ENCODE results near the gene JAKMIP2.
"Not testable (repeated sequence)": the region's sequence is repeated elsewhere in the genome, so short reads cannot be mapped to it uniquely, and the experiment has no call there.

Gene JAKMIP2

DNA sequence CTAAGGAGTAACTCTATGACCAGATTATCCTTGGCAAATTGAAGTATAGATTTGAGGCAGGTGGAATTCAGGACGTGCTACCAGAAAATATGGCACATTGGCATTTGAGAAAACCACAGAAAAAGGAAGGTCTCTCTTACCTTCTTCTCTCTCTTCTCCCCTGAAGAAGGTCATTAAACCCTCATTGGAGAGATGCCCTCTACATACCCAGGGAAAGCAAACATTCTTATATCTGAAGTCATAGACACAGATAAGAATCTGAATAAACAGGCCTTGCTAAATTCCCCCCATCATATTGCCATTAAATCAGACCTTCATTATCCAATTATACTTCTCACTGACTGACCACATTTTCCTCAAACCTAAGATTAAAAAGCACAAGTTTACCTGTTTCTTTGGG, 31.2 kb upstream of the JAKMIP2 start:
- no peak overlapping the region for H3K27ac ChIP-seq (ENCODE audit: low read depth in 2 of 2, low read length in 2 of 2)
- no peaks in the 10 kb centered on the region for H3K36me3 ChIP-seq (ENCODE audit: control insufficient read depth in 2 of 2, insufficient read depth in 2 of 2, low read length in 2 of 2)
- no peaks in the 10 kb centered on the region for H3K4me1 ChIP-seq (ENCODE audit: control insufficient read depth in 2 of 2, insufficient read depth in 2 of 2, low read length in 2 of 2)
- no peak overlapping the region for H3K9ac ChIP-seq (ENCODE audit: low read depth in 1 of 2, low read length in 2 of 2)
- H3K4me3 ChIP-seq (ENCODE audit: low read length in 2 of 2) = no peak overlapping the region
- no peaks in the 10 kb centered on the region for H3K27me3 ChIP-seq (ENCODE audit: control insufficient read depth in 2 of 2, insufficient read depth in 2 of 2, low read length in 2 of 2)
- H3K9me3 ChIP-seq (ENCODE audit: control insufficient read depth in 2 of 2, low read length in 2 of 2) = no peaks in the 10 kb centered on the region

- Histone ChIP-seq H3K36me3 (ENCODE audit: control insufficient read depth in 2 of 2, insufficient read depth in 2 of 2, low read length in 2 of 2) (no peaks in the 10 kb centered on the region), H3K27ac (ENCODE audit: low read depth in 2 of 2, low read length in 2 of 2) (no peak overlapping the region), H3K9ac (ENCODE audit: low read depth in 1 of 2, low read length in 2 of 2) (no peak overlapping the region), H3K4me1 (ENCODE audit: control insufficient read depth in 2 of 2, insufficient read depth in 2 of 2, low read length in 2 of 2) (no peaks in the 10 kb centered on the region), H3K9me3 (ENCODE audit: control insufficient read depth in 2 of 2, low read length in 2 of 2) (no peaks in the 10 kb centered on the region), H3K27me3 (ENCODE audit: control insufficient read depth in 2 of 2, insufficient read depth in 2 of 2, low read length in 2 of 2) (no peaks in the 10 kb centered on the region), H3K4me3 (ENCODE audit: low read length in 2 of 2) (no peak overlapping the region)
These were observed 27.5 kb upstream of the JAKMIP2 start for GRCh38 chr5:147809830-147810666.

- Histone ChIP-seq H3K9me3 (ENCODE audit: control insufficient read depth in 2 of 2, low read length in 2 of 2) (no peaks in the 10 kb centered on the region), H3K27me3 (ENCODE audit: control insufficient read depth in 2 of 2, insufficient read depth in 2 of 2, low read length in 2 of 2) (no peaks in the 10 kb centered on the region), H3K27ac (ENCODE audit: low read depth in 2 of 2, low read length in 2 of 2) (no peak overlapping the region), H3K4me1 (ENCODE audit: control insufficient read depth in 2 of 2, insufficient read depth in 2 of 2, low read length in 2 of 2) (peaks cover 0 to 3% of the 10 kb centered on the region in 2 donors), H3K36me3 (ENCODE audit: control insufficient read depth in 2 of 2, insufficient read depth in 2 of 2, low read length in 2 of 2) (no peaks in the 10 kb centered on the region), H3K4me3 (ENCODE audit: low read length in 2 of 2) (no peak overlapping the region), H3K9ac (ENCODE audit: low read depth in 1 of 2, low read length in 2 of 2) (no peak overlapping the region)
These were observed 22.5 kb upstream of the JAKMIP2 start for GRCh38 chr5:147805030-147805454.

DNA sequence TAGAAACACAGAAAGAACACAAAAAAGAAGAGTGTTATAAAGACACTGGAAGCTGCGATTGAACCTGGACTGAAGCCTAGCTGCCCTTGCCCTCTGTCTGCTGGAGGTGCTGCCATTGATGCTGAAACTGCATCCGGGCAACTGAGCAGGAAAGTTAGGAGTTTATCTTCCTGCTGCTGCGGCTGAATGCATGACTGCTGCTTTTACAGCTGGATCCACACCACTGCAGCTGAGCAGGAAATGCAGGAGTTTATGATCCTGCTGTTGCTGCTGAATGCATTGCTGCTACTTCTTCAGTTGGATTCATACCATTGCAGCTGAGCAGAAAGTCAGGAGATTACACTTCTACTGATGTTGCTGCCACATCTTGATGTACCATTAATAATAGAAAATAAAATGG, 21.8 kb upstream of the JAKMIP2 start:
- no peaks in the 10 kb centered on the region for H3K27me3 ChIP-seq (ENCODE audit: control insufficient read depth in 2 of 2, insufficient read depth in 2 of 2, low read length in 2 of 2)
- H3K4me1 ChIP-seq (ENCODE audit: control insufficient read depth in 2 of 2, insufficient read depth in 2 of 2, low read length in 2 of 2) = peaks cover 0 to 3% of the 10 kb centered on the region in 2 donors
- no peak overlapping the region for H3K27ac ChIP-seq (ENCODE audit: low read depth in 2 of 2, low read length in 2 of 2)
- no peak overlapping the region for H3K9ac ChIP-seq (ENCODE audit: low read depth in 1 of 2, low read length in 2 of 2)
- no peaks in the 10 kb centered on the region for H3K36me3 ChIP-seq (ENCODE audit: control insufficient read depth in 2 of 2, insufficient read depth in 2 of 2, low read length in 2 of 2)
- H3K9me3 ChIP-seq (ENCODE audit: control insufficient read depth in 2 of 2, low read length in 2 of 2) = no peaks in the 10 kb centered on the region
- no peak overlapping the region for H3K4me3 ChIP-seq (ENCODE audit: low read length in 2 of 2)

GRCh38 chr5:147803926-147804325, 21.4 kb upstream of the JAKMIP2 start:
- no peaks in the 10 kb centered on the region for H3K9me3 ChIP-seq (ENCODE audit: control insufficient read depth in 2 of 2, low read length in 2 of 2)
- H3K4me1 ChIP-seq (ENCODE audit: control insufficient read depth in 2 of 2, insufficient read depth in 2 of 2, low read length in 2 of 2) = peaks cover 0 to 3% of the 10 kb centered on the region in 2 donors
- no peak overlapping the region for H3K27ac ChIP-seq (ENCODE audit: low read depth in 2 of 2, low read length in 2 of 2)
- no peak overlapping the region for H3K4me3 ChIP-seq (ENCODE audit: low read length in 2 of 2)
- H3K27me3 ChIP-seq (ENCODE audit: control insufficient read depth in 2 of 2, insufficient read depth in 2 of 2, low read length in 2 of 2) = no peaks in the 10 kb centered on the region
- no peak overlapping the region for H3K9ac ChIP-seq (ENCODE audit: low read depth in 1 of 2, low read length in 2 of 2)
- H3K36me3 ChIP-seq (ENCODE audit: control insufficient read depth in 2 of 2, insufficient read depth in 2 of 2, low read length in 2 of 2) = no peaks in the 10 kb centered on the region

- H3K27me3 ChIP-seq (ENCODE audit: control insufficient read depth in 2 of 2, insufficient read depth in 2 of 2, low read length in 2 of 2); H3K4me1 ChIP-seq (ENCODE audit: control insufficient read depth in 2 of 2, insufficient read depth in 2 of 2, low read length in 2 of 2); H3K9ac ChIP-seq (ENCODE audit: low read depth in 1 of 2, low read length in 2 of 2); H3K36me3 ChIP-seq (ENCODE audit: control insufficient read depth in 2 of 2, insufficient read depth in 2 of 2, low read length in 2 of 2); H3K9me3 ChIP-seq (ENCODE audit: control insufficient read depth in 2 of 2, low read length in 2 of 2); H3K4me3 ChIP-seq (ENCODE audit: low read length in 2 of 2); H3K27ac ChIP-seq (ENCODE audit: low read depth in 2 of 2, low read length in 2 of 2): not testable (repeated sequence)
These were observed 20.6 kb upstream of the JAKMIP2 start for GRCh38 chr5:147803161-147803560.

DNA sequence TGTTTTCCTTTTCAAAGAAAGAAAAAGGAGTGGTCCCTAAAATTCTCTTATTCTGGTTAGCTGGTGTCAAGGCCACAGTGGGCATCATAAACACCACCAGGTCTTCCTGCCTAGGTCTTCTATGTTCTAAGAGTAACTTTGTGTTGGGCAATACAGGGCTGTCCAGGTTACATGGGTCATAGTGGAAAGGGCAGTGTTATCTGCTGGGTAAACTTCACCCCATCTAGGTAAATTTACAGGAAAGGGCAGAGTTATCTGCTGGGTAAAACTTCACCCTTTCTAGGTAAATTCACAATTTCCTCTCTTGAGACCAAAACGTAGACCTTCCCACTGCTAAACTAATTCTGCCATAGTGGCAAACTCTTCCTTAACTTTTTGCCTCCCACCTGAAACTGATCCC, 18.9 kb upstream of the JAKMIP2 start:
- H3K9ac ChIP-seq (ENCODE audit: low read depth in 1 of 2, low read length in 2 of 2) = no peak overlapping the region
- H3K4me3 ChIP-seq (ENCODE audit: low read length in 2 of 2) = no peak overlapping the region
- no peaks in the 10 kb centered on the region for H3K27me3 ChIP-seq (ENCODE audit: control insufficient read depth in 2 of 2, insufficient read depth in 2 of 2, low read length in 2 of 2)
- H3K36me3 ChIP-seq (ENCODE audit: control insufficient read depth in 2 of 2, insufficient read depth in 2 of 2, low read length in 2 of 2) = no peaks in the 10 kb centered on the region
- H3K4me1 ChIP-seq (ENCODE audit: control insufficient read depth in 2 of 2, insufficient read depth in 2 of 2, low read length in 2 of 2) = peaks cover 0 to 3% of the 10 kb centered on the region in 2 donors
- H3K27ac ChIP-seq (ENCODE audit: low read depth in 2 of 2, low read length in 2 of 2) = no peak overlapping the region
- H3K9me3 ChIP-seq (ENCODE audit: control insufficient read depth in 2 of 2, low read length in 2 of 2) = no peaks in the 10 kb centered on the region

DNA sequence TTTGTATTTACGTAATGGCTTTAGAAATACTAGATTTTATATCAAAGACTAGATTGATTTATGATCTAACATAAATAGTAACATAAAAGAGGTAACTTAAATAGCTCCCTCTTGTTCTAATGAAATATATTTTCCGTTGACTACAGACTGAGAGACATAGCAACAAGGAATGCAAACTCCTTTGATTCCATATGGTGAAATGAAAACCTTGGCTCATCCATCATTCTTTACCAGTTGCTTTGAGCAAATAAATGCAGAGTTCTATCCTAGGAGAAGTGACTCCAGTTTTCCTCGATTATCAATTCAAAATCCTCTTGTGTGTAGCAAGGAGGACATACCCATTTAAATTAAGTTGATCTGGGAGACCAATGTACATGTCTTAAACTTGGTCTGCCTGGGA, 18.0 kb upstream of the JAKMIP2 start:
- H3K27me3 ChIP-seq (ENCODE audit: control insufficient read depth in 2 of 2, insufficient read depth in 2 of 2, low read length in 2 of 2) = no peaks in the 10 kb centered on the region
- no peaks in the 10 kb centered on the region for H3K36me3 ChIP-seq (ENCODE audit: control insufficient read depth in 2 of 2, insufficient read depth in 2 of 2, low read length in 2 of 2)
- no peak overlapping the region for H3K4me3 ChIP-seq (ENCODE audit: low read length in 2 of 2)
- H3K4me1 ChIP-seq (ENCODE audit: control insufficient read depth in 2 of 2, insufficient read depth in 2 of 2, low read length in 2 of 2) = peaks cover 0 to 3% of the 10 kb centered on the region in 2 donors
- no peak overlapping the region for H3K27ac ChIP-seq (ENCODE audit: low read depth in 2 of 2, low read length in 2 of 2)
- no peaks in the 10 kb centered on the region for H3K9me3 ChIP-seq (ENCODE audit: control insufficient read depth in 2 of 2, low read length in 2 of 2)
- H3K9ac ChIP-seq (ENCODE audit: low read depth in 1 of 2, low read length in 2 of 2) = no peak overlapping the region

- Histone ChIP-seq H3K27me3 (ENCODE audit: control insufficient read depth in 2 of 2, insufficient read depth in 2 of 2, low read length in 2 of 2) (no peaks in the 10 kb centered on the region), H3K9me3 (ENCODE audit: control insufficient read depth in 2 of 2, low read length in 2 of 2) (no peaks in the 10 kb centered on the region), H3K27ac (ENCODE audit: low read depth in 2 of 2, low read length in 2 of 2) (no peak overlapping the region), H3K36me3 (ENCODE audit: control insufficient read depth in 2 of 2, insufficient read depth in 2 of 2, low read length in 2 of 2) (no peaks in the 10 kb centered on the region), H3K4me1 (ENCODE audit: control insufficient read depth in 2 of 2, insufficient read depth in 2 of 2, low read length in 2 of 2) (no peaks in the 10 kb centered on the region), H3K4me3 (ENCODE audit: low read length in 2 of 2) (no peak overlapping the region), H3K9ac (ENCODE audit: low read depth in 1 of 2, low read length in 2 of 2) (no peak overlapping the region)
These were observed 14.2 kb upstream of the JAKMIP2 start for GRCh38 chr5:147796556-147797308.

GRCh38 chr5:147791181-147791580, 8.7 kb upstream of the JAKMIP2 start:
- H3K9me3 ChIP-seq (ENCODE audit: control insufficient read depth in 2 of 2, low read length in 2 of 2) = no peaks in the 10 kb centered on the region
- no peak overlapping the region for H3K4me3 ChIP-seq (ENCODE audit: low read length in 2 of 2)

More at GRCh38 chr5:147791181-147791580, 8.7 kb upstream of the JAKMIP2 start:
- no peaks in the 10 kb centered on the region for H3K27me3 ChIP-seq (ENCODE audit: control insufficient read depth in 2 of 2, insufficient read depth in 2 of 2, low read length in 2 of 2)
- no peaks in the 10 kb centered on the region for H3K4me1 ChIP-seq (ENCODE audit: control insufficient read depth in 2 of 2, insufficient read depth in 2 of 2, low read length in 2 of 2)
- no peaks in the 10 kb centered on the region for H3K36me3 ChIP-seq (ENCODE audit: control insufficient read depth in 2 of 2, insufficient read depth in 2 of 2, low read length in 2 of 2)
- H3K27ac ChIP-seq (ENCODE audit: low read depth in 2 of 2, low read length in 2 of 2) = no peak overlapping the region
- no peak overlapping the region for H3K9ac ChIP-seq (ENCODE audit: low read depth in 1 of 2, low read length in 2 of 2)
